ENCODE data around the gene ATOSA.

The ATOSA gene

DNA sequence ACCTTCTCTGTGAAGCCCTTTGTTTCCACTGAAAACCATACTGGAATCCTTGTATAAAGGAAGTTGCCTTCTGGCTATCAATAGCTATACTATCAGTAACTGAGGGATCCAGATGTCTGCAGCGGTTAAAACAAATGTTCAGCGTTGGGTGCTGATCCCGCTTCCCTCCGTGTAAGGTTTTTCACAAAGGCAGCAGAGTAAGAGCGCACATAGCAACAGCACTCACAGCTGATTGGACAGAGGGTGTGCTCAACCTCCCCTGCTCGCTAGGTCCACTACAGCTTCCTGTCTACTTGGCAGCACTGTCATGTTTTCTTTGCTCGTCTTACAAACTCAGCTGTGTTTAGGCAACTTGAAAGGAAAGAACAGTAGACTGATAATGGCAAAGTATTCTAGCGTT, 27.3 kb downstream of the ATOSA start:
- DNase-seq (ENCODE audit: low spot score), result peak; percentile 95

DNA sequence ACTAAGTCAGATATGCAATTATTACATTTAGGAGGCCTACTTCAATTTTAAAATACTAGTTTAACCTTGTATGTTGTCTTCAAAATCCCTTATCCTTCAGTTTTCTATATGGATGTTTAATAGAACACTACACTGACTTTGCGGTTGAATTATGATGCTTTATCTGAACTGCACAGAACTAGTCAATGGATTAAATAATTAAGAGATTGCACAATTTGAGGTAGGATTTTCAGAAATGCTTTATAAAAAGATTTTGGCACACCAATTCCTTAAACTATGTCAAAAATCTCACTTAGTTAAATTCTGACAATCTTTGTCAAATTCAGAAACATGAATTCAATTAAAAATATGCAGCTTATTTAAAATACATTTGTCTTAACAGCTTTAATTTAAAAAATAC, 28.1 kb downstream of the ATOSA start:
- no peak for DNase-seq (ENCODE audit: low spot score)

DNA sequence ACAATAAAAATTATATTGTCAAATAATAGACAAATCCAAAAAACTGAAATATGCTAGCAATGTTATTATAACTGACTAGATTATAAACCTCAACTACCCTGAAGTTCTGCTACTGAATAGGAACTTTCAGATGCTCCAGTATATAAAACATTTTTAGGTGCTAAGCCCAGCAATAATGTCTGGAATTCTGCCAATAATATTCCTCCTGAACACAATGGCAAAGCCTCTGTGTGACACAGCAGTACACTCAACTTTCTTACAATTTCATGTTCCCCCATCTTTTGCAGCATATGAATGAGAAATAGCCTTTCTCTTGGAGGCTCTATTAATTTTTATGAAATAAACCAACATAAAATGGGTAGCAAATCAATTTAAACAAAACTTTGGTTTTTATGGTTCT, 29.5 kb downstream of the ATOSA start:
- peak; percentile 46 for DNase-seq (ENCODE audit: low spot score)

DNA sequence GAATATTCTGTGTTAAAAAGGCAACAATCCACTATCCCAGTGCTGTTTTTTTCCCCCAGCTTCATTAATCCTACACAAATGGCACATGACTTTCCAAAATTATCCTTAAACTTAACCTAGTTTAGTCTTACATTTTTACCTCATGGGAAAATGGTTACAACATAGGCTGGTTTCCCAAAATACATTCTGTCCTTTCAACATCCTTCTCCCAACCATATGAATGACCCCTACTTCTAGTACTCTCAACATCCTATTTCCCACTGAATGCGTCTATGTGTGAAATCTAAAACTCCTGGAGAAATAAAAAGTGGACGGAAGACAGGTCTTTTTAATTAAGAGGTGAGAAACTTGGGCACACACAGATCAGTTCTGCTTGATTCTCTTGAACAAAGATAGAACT, 33.3 kb downstream of the ATOSA start:
- no peak for DNase-seq (ENCODE audit: low spot score)

DNA sequence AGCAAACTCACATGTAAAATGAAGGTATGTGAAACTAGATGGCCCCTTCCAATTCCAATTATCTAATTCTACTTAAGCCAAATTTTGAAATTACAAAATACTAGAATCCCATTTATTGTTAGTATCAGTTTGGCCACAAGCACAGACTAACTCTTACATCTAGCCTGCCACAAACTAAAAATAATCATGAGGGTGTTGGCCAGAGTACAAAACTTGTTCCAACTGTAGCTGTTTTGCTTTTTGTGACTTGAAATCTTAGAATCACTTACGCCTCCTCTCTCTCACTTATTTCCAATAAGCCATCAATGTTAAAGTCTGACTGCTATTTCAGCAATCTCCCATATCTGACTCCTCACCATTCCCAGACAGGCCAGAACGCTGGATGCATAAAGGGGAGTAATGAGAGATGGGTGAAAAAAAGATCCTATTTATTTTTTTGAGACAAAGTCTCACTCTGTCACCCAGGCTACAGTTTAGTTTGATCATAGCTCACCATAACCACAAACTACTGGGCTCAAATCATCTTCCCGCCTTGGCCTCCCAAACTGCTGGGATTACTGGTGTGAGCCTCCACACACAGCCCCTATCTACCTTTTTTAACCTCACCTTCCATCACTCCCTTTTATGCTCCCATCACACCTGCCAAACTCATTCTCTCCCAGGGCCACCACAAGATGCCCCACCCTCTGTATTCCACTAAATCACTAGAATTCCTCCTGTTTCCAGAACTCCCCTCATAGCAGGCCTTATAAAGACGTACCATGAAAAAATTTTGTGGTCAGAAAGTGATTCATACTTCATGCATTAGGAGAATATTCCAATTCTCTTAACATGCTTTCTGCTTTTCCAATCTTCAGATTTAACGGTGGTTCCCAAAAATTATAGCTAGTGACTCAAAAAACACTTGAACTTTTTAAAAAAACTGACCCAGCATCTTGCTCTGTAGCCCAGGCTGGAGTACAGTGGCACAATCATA, 36.5 kb downstream of the ATOSA start:
- no peak for DNase-seq (ENCODE audit: low spot score)

DNA sequence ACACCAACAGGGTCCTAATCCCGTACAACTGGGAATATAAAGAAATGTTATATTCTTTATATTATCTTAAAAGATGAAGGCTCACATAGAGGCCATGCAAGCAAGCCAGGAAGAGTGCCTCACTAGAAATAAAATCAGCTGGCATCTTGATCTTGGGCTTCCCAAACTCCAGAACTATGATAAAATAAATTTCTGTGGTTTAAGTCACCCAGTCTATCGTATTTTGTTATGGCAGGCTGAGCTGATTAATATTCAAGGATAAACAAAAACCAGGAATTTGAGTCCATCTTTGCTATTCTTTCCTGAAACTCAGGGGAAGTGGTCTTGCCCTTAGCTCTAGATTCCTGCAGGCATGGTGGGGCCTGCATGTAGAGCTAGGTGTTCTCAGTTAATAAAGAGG, 42.7 kb downstream of the ATOSA start:
- DNase-seq (ENCODE audit: low spot score), result no peak

DNA sequence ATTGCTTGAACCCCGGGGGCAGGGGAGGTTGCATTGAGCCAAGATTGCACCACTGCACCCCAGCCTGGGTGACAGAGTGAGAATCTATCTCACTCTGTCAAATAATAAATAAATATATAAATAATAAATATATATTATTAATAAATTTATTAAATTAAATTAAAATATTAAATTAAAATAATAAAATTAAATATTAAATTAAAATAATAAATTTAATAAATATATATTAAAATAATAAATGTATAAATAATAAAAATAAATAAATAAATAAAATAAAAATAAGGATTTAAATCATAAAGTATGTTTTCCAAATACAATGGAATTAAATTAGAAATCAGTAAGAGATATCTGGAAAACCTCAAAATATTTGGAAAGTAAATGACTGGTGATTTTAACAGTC, 43.3 kb downstream of the ATOSA start:
- DNase-seq (ENCODE audit: low spot score), result no peak

Measured in RKO (cell line).